Activated B cell treated with CpG ODN at 0.5 μM for 24 hours (primary cell): ENCODE data around the gene MCC. TPM values are rescaled to one million over a fixed set of nuclear protein-coding genes. Genes with fewer than 3 reads are reported as not detected.

Experiments
- ATAC-seq: fragments of 200-7000 bp; cut with Tn5 transposase; one replicate; pipeline ENCODE4 v1.10.0; 2021; ENCODE audit warnings: low read depth, mild to moderate bottlenecking, moderate library complexity
- CTCF ChIA-PET: fragments of 350-600 bp; sonication (Branson Sonifier 250); formaldehyde crosslinking; loops from one replicate; lab custom pipeline; 2021; ENCODE audit warnings: antibody characterized with exemption; lab: Charles Lee
- POLR2A ChIA-PET: fragments of 350-600 bp; sonication (Branson Sonifier 250); formaldehyde crosslinking; loops from one replicate; lab custom pipeline; 2021; ENCODE audit warnings: antibody characterized with exemption; lab: Charles Lee
- DNase-seq: peaks from one replicate; pipeline ENCODE4 v3.0.0; 2022
- H3K27ac Mint-ChIP-seq: one replicate; pipeline ENCODE4 v1.8.0; 2020; ENCODE audit warnings: mixed read lengths
- H3K27me3 Mint-ChIP-seq: one replicate; pipeline ENCODE4 v1.8.0; 2021; ENCODE audit warnings: mixed read lengths
- H3K36me3 Mint-ChIP-seq: one replicate; pipeline ENCODE4 v1.8.0; 2021; ENCODE audit warnings: low read depth, mixed read lengths
- H3K4me1 Mint-ChIP-seq: one replicate; pipeline ENCODE4 v1.8.0; 2021; ENCODE audit warnings: mixed read lengths
- H3K4me3 Mint-ChIP-seq: one replicate; pipeline ENCODE4 v1.8.0; 2020; ENCODE audit warnings: mild to moderate bottlenecking, mixed read lengths
- H3K9me3 Mint-ChIP-seq: one replicate; pipeline ENCODE4 v1.8.0; 2020; ENCODE audit warnings: mixed read lengths
- intact Hi-C: fragments of 100-400 bp; cut with micrococcal nuclease; formaldehyde crosslinking; loops from one replicate; pipeline ENCODE4 v1.15.1; 2024
- total RNA-seq: library from RNA; stranded (reverse); gene quantifications from 2 replicates; pipeline ENCODE4 v1.2.3, GENCODE V29; 2022
- TF ChIP-seq, protein P1 (sequence below): fragments of 200-600 bp; IDR thresholded peaks from one replicate; pipeline ENCODE4 v1.8.0; 2022; ENCODE audit warnings: antibody characterized with exemption, mild to moderate bottlenecking

Gene MCC
- total RNA-seq, 1 donor from 2014 or later, result 0.22 TPM

DNA sequence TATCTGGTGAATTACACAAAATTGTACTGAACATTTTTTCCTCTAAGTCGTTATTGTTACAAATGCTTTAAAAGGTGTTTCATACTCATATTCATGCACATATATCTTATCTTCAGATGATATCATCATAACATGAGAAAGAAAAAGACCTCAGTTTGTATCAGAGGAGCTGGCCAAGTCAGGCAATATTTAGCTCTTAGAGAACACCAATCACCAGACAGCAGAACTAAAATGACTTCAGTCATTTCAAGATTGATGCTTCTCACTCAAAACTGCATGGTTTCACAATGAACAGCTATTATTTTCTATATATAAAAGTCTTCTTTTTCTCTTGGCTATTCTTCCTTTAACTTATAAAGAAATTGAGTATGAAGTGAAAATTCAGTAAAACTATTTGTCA, 98.0 kb downstream of the MCC start:
- intact Hi-C loops, result no loop called here
- CTCF ChIA-PET, result no interaction called here
- POLR2A ChIA-PET, result no interaction called here
- Mint-ChIP-seq H3K4me1 (no peaks in the 10 kb centered on the region), H3K4me3 (no peak overlapping the region), H3K36me3 (no peaks in the 10 kb centered on the region), H3K27me3 (peaks cover 21% of the 10 kb centered on the region), H3K9me3 (no peaks in the 10 kb centered on the region), H3K27ac (no peak overlapping the region)
- TF ChIP-seq, protein P1, sequence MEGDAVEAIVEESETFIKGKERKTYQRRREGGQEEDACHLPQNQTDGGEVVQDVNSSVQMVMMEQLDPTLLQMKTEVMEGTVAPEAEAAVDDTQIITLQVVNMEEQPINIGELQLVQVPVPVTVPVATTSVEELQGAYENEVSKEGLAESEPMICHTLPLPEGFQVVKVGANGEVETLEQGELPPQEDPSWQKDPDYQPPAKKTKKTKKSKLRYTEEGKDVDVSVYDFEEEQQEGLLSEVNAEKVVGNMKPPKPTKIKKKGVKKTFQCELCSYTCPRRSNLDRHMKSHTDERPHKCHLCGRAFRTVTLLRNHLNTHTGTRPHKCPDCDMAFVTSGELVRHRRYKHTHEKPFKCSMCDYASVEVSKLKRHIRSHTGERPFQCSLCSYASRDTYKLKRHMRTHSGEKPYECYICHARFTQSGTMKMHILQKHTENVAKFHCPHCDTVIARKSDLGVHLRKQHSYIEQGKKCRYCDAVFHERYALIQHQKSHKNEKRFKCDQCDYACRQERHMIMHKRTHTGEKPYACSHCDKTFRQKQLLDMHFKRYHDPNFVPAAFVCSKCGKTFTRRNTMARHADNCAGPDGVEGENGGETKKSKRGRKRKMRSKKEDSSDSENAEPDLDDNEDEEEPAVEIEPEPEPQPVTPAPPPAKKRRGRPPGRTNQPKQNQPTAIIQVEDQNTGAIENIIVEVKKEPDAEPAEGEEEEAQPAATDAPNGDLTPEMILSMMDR, result no peak
- DNase-seq (no peak), ATAC-seq (no peak)

DNA sequence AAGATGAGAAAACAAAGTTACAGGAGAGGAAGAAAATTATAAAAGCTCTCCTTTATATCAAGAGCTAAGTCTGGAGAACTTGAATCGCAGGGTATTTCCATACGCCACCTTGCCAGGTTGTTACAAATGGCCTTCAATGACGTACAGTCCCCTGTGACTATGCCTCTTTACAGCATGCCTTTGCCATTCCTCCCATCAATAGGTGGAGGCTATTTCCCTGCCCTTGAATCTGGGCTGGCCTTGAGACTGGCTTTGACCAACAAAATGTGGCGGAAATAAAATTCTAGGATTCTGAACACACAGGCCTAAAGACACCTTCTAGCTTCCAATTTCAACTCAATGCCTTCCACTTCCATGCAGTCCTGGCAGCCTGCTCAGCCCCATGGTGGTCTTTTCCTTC, 99.1 kb downstream of the MCC start:
- DNase-seq (no peak), ATAC-seq (no peak)
- intact Hi-C loops, result no loop called here
- H3K4me1 Mint-ChIP-seq, result no peaks in the 10 kb centered on the region
- H3K9me3 Mint-ChIP-seq, result no peaks in the 10 kb centered on the region
- no peak overlapping the region for H3K27ac Mint-ChIP-seq
- TF ChIP-seq, protein P1, result no peak
- H3K27me3 Mint-ChIP-seq, result peaks cover 19% of the 10 kb centered on the region
- CTCF ChIA-PET, result no interaction called here
- H3K4me3 Mint-ChIP-seq, result no peak overlapping the region
- POLR2A ChIA-PET, result no interaction called here
- H3K36me3 Mint-ChIP-seq, result no peaks in the 10 kb centered on the region

GRCh38 chr5:113387844-113388243, 100.4 kb downstream of the MCC start:
- TF ChIP-seq, protein P1, result no peak
- POLR2A ChIA-PET, result no interaction called here
- no peaks in the 10 kb centered on the region for H3K4me1 Mint-ChIP-seq
- DNase-seq, result no peak
- H3K9me3 Mint-ChIP-seq, result no peaks in the 10 kb centered on the region
- H3K27me3 Mint-ChIP-seq, result peaks cover 22% of the 10 kb centered on the region
- no peak overlapping the region for H3K4me3 Mint-ChIP-seq
- H3K27ac Mint-ChIP-seq, result no peak overlapping the region
- CTCF ChIA-PET, result no interaction called here
- no peaks in the 10 kb centered on the region for H3K36me3 Mint-ChIP-seq
- intact Hi-C loops, result no loop called here
- ATAC-seq, result no peak

DNA sequence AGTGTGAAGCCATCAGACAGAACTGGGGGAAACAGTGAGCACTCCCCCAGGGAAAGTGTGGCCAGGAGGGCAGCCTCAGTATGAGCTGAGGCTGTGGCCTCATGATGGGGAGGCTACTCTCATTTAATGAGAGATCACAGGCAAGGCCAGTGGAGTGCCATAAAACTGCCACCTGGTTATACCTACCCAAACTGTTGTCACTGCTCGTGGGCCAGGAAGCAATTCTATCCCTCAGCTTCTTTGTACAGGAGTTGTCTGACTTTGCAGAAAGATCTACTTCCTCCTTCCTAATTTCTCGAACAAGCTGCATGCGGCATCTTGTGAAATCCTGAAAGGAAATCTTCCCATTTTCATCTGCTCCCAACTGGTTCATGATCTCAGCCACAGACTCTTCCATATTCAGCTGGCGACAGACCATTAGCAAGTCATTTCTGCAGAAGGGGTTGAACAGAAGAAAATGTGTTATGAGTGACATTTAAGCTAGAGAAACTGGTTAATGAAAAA, 103.4 kb downstream of the MCC start:
- Mint-ChIP-seq H3K9me3 (no peaks in the 10 kb centered on the region), H3K36me3 (no peaks in the 10 kb centered on the region), H3K4me1 (no peaks in the 10 kb centered on the region), H3K4me3 (no peak overlapping the region), H3K27ac (no peak overlapping the region), H3K27me3 (peaks cover 30% of the 10 kb centered on the region)
- POLR2A ChIA-PET, result no interaction called here
- no peak for DNase-seq
- TF ChIP-seq, protein P1, result no peak
- ATAC-seq, result no peak
- intact Hi-C loops, result no loop called here
- CTCF ChIA-PET, result interaction anchor here (1.1 kb wide), 1 partner anchor 10 kb away, joined by 3 read pairs; no protein-coding TSS in a partner anchor

DNA sequence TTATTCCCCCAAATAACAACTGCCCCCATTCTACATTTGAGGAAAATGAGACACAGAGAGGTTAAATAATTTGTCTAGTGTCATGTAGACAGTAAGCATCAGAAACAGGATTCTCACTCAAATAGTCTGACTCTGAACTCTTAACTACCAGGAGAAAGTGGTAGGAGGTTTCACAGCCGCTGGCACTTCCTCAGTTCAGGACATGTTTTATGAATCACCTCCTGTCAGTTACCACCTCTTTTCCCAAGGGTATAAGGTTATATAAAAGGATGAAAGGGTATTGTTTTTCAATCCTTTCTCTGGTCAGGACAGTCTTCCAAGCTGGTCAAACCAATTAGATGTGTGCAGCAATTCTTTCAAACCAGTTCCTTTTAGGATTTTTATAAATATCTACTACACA, 105.5 kb downstream of the MCC start:
- ChIA-PET CTCF (no interaction called here), POLR2A (no interaction called here)
- ATAC-seq (no peak), DNase-seq (no peak)
- H3K4me3 Mint-ChIP-seq, result no peak overlapping the region
- intact Hi-C loops, result no loop called here
- peaks cover 5% of the 10 kb centered on the region for H3K4me1 Mint-ChIP-seq
- no peaks in the 10 kb centered on the region for H3K9me3 Mint-ChIP-seq
- no peak overlapping the region for H3K27ac Mint-ChIP-seq
- H3K27me3 Mint-ChIP-seq, result peaks cover 21% of the 10 kb centered on the region
- H3K36me3 Mint-ChIP-seq, result no peaks in the 10 kb centered on the region
- TF ChIP-seq, protein P1, result no peak
